Muscle layer of colon (tissue), 2 donors: Measurements from ENCODE around the gene OPCML.

Source experiments
- H3K27ac ChIP-seq: one replicate; pipeline ENCODE4 v1.7.0; 2013; ENCODE audit warnings: low read depth, mild to moderate bottlenecking, low read length, moderate library complexity
- H3K27me3 ChIP-seq, 2 donors: one replicate each; pipeline ENCODE4 v1.7.0; 2013; ENCODE audit warnings: low read length in 2 of 2, mild to moderate bottlenecking in 2 of 2; ENCODE audit not compliant: insufficient read depth in 2 of 2, control insufficient read depth in 1 of 2
- H3K36me3 ChIP-seq: one replicate; pipeline ENCODE4 v1.7.0; 2013; ENCODE audit warnings: mild to moderate bottlenecking, low read length; ENCODE audit not compliant: insufficient read depth
- H3K4me1 ChIP-seq: one replicate; pipeline ENCODE4 v1.7.0; 2013; ENCODE audit warnings: mild to moderate bottlenecking, low read length; ENCODE audit not compliant: insufficient read depth
- H3K4me3 ChIP-seq, 2 donors: one replicate each; pipeline ENCODE4 v1.7.0; 2013; ENCODE audit warnings: low read length in 2 of 2, low read depth in 1 of 2, mild to moderate bottlenecking in 1 of 2, moderate library complexity in 1 of 2
- H3K9ac ChIP-seq: one replicate; pipeline ENCODE4 v1.7.0; 2013; ENCODE audit warnings: low read length
- H3K9me3 ChIP-seq: one replicate; pipeline ENCODE4 v1.7.0; 2013; ENCODE audit warnings: mild to moderate bottlenecking, low read length
- donor health status: abdominal sarcoma.
- donor health status: Adenocarcinoma of cecum.

Gene OPCML

DNA sequence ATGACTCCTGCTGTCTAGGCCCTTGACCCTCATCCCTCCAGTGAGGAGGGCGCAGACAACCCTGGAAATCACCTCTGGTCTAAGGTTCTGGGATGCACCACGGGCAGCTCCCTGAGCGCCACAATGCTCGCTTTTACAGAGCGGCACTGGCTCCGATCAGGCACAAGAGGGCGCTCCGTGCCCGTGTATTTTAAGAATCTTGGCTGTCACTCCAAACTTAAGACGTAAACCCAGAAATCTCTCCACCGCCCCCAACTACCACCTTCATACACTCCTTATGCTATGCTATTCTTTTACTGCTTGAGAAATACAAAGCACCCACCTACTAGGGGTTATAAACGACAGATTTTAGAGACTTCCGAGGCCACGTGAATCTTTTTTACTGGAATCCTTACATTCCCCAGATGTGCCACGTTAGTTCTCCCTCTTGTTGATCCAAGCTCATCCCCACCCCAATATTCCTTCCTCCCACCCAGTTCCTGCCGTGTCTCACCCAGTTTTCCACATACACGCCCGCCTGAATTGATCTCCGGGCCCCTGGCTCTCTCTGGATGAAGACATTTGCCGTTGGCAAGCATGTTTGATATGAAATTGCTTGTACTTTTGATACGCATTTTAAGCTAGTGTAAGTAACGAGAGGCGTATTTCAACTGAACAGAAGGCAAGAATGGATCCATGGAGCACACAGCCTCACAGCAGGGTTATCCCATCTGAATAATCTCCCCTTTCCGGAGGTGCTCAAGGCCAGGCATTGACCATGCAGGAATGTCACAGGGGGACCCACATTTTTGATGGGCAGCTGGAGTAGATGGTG, 453.5 kb downstream of the OPCML start:
- Histone ChIP-seq H3K27me3 (peaks cover 8 to 9% of the 10 kb centered on the region in 2 donors), H3K9me3 (no peaks in the 10 kb centered on the region), H3K9ac (no peak overlapping the region), H3K27ac (no peak overlapping the region), H3K4me1 (peaks cover 4% of the 10 kb centered on the region), H3K4me3 (no peak overlapping the region), H3K36me3 (no peaks in the 10 kb centered on the region)

DNA sequence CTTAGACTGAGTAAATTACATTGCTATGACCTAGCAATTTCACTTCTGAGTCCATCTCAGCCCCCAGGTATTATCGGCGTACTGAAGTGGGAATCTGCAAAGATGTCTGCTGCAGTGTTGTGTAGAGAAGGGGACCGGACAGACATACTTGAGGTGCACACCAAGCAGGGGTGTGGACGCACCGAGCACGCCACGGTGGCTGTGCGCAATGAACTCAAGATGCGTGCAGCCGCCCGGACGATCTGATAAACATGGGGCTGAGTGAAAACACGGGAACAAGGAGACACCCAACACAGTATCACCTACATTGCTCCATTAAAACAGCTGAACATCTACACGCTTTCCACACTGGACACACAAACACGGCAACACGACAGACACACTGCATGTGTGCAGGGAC, 454.3 kb downstream of the OPCML start:
- peaks cover 5 to 8% of the 10 kb centered on the region in 2 donors for H3K27me3 ChIP-seq
- no peaks in the 10 kb centered on the region for H3K4me1 ChIP-seq
- no peak overlapping the region for H3K27ac ChIP-seq
- no peak overlapping the region for H3K9ac ChIP-seq
- H3K4me3 ChIP-seq = no peak overlapping the region
- H3K9me3 ChIP-seq = no peaks in the 10 kb centered on the region
- H3K36me3 ChIP-seq = no peaks in the 10 kb centered on the region

DNA sequence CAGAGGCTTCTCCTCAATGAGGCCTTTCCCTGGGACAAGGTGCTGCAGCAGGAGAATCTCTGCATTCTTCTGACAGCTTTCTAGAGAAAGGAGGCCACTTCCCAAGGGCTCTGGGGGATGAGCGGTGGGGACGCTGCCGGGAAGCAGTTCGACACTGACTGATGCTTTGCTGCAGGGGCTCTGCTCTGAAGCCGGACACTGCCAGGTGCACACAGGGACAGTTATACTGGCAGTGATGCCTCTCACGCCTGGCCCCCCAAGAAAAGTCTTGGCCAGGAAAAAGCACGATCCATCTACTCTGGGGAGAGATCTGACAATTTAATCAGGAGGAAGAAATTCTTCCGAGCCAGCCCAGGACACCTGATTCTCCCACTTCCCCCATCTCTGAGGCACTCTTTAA, 456.9 kb downstream of the OPCML start:
- Histone ChIP-seq H3K9me3 (no peaks in the 10 kb centered on the region), H3K27ac (no peak overlapping the region), H3K9ac (no peak overlapping the region), H3K27me3 (peaks cover 7 to 8% of the 10 kb centered on the region in 2 donors), H3K4me3 (no peak overlapping the region), H3K4me1 (no peaks in the 10 kb centered on the region), H3K36me3 (no peaks in the 10 kb centered on the region)

DNA sequence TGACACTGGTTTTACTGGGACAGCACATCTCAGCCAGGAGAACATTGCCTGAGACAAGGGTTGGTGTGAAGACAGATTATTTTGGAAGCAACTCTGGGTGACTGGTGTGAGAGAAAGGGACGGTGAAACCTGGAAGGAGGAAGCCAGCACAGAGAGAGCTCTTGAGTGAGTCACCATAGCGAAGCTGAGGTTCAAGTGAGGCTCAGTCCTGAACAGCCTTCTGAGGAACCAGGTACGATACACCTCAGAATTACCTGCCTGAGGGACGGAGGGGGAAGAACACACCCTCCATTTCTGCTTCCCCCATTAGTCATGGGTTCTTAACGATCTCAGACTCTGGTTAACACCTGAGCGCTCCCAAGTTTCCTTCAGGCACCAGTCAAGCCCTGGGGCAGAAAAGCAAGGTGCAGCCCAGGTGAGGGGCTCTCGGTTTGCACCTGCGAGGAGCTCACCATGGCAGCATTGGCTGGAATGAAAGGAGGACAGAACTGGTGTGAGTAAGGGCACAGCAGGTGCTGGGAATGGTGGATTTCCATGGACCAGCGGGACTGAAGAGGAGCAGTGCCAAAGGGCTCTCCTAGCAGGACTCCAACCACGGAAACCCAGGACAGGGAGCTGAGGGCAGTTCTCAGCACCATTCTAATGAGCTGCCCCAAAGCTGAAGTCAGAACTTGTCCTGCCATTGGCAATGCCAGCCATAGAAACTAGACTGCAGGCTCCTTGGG, 459.3 kb downstream of the OPCML start:
- no peaks in the 10 kb centered on the region for H3K36me3 ChIP-seq
- H3K27me3 ChIP-seq = peaks cover 0 to 7% of the 10 kb centered on the region in 2 donors
- no peak overlapping the region for H3K4me3 ChIP-seq
- H3K4me1 ChIP-seq = no peaks in the 10 kb centered on the region
- H3K27ac ChIP-seq = no peak overlapping the region
- no peaks in the 10 kb centered on the region for H3K9me3 ChIP-seq
- H3K9ac ChIP-seq = no peak overlapping the region

DNA sequence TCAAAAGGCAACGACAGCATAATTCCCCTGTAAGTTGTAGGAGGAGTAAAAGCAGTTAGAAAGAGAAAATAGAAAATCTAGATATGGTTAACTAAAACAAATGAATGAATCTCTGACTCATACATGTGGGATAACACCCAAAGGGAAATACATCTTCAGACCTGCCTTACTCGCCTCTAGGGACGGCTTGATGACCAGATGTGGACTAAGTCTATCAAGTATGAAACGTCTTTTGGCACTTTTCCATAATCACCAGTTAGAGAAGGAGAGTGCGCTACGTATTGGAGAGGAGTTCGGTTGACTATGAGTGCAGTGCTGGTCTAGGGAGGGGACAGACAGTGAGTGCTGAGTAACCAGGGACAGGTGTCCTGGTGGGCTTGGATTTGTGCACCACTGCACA, 459.9 kb downstream of the OPCML start:
- Histone ChIP-seq H3K4me1 (no peaks in the 10 kb centered on the region), H3K9me3 (no peaks in the 10 kb centered on the region), H3K36me3 (no peaks in the 10 kb centered on the region), H3K27ac (no peak overlapping the region), H3K9ac (no peak overlapping the region), H3K27me3 (peaks cover 0 to 7% of the 10 kb centered on the region in 2 donors), H3K4me3 (no peak overlapping the region)

DNA sequence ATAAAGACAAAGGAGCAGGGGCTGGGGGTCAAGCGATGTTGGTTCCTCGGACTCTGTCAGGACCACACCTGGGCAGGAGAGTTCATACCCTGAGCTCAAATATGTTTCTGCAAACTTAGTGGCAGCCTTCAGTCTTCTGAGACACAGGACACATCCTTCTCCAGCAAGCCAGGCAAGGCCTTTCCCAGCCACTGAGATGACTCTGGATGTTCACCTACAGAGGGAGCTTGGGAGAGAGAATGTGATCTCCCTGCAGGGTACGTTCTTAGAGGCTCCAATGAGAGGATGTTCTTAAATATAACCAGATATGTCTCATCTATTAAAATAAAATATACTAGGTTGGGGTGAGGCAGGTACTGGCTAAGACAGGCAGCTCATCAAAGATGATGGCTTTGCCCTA, 461.5 kb downstream of the OPCML start:
- Histone ChIP-seq H3K36me3 (no peaks in the 10 kb centered on the region), H3K4me3 (no peak overlapping the region), H3K4me1 (no peaks in the 10 kb centered on the region), H3K9me3 (no peaks in the 10 kb centered on the region), H3K9ac (no peak overlapping the region), H3K27ac (no peak overlapping the region), H3K27me3 (peaks cover 0 to 7% of the 10 kb centered on the region in 2 donors)

DNA sequence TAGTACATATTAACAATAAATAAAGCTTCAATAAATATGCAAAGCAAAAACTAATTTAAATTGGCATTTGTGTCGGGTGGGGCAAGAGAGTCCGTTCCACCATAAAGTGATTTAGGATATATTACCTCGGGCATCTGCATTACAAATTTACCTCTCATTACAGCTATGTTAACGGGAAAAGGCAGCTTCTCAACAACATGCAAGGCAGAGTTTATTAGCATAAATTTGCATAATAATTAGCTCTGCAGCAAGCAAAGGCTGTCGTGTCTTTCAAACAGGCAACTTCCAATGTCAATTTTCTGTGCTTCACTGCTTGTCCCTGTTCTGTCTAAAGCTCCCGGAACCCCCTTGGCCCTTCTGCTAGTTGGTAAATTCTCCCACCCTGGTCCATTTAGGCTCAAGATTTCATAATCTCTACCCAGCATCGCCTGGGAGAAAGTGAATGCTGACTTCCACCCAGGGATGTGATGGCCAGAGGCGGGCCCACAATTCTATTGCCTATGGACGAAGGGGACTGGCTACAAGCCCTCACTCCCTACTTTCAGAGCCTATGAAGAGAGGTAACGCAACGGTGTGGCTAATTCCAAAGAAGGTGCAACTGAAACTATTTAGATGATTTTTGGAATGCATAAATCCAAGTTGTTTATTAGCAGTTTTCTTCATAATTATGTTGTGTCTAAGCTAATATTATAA, 462.1 kb downstream of the OPCML start:
- Histone ChIP-seq H3K4me1 (no peaks in the 10 kb centered on the region), H3K9ac (no peak overlapping the region), H3K27me3 (peaks cover 0 to 7% of the 10 kb centered on the region in 2 donors), H3K9me3 (no peaks in the 10 kb centered on the region), H3K27ac (no peak overlapping the region), H3K36me3 (no peaks in the 10 kb centered on the region), H3K4me3 (no peak overlapping the region)

DNA sequence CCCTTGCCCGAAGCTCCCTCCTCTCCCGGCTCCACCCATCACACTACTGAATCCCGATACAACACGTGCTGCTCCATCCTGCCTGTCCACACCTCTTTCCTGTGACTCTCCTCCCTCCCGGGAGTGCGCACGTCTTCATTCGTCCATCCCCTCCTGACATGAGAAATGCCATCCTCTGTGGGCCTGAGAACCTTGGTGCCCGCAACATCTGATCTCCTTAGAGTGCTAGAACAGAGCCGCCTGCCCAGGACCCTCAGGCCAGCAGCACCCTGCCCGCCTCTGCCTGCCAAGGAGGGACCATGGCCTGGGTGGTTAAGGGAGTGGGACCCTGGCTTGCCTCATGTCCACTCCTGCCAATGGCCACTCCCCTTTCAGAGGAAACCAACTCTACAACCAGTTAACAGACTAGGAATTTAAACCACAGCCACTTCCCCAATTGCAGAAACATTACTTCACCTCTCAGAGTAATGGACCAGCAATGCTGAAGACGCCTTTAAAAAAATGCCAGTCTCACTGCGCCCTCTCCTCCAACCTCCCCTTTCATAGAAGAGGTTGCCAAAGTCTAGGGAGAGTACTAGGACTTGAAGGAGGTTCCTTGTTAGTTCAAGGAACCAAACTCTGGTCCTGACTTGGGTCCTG, 466.3 kb downstream of the OPCML start:
- Histone ChIP-seq H3K4me1 (no peaks in the 10 kb centered on the region), H3K9ac (no peak overlapping the region), H3K36me3 (no peaks in the 10 kb centered on the region), H3K9me3 (no peaks in the 10 kb centered on the region), H3K27ac (no peak overlapping the region), H3K27me3 (no peaks in the 10 kb centered on the region), H3K4me3 (no peak overlapping the region)

DNA sequence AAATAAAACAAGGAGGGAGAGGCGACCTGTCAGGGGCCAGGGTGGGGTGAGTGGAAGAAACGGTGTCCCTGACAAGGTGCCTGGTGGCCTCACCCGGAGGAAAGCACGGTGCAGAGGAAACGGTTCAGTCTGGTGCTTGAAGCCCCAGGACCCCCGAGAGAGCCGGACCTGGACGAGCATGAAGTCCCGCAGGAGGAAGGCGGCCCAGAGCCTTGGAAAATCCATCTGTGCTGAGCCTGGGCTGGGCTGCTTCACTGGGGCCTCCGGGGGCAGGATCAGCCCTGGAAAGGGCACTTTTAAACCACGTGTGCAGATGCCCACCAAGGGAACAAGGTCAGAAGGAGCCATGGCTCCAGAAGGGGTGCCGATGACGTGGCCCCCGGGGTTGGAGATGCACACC, 467.3 kb downstream of the OPCML start:
- Histone ChIP-seq H3K27me3 (no peaks in the 10 kb centered on the region), H3K9me3 (no peaks in the 10 kb centered on the region), H3K4me1 (no peaks in the 10 kb centered on the region), H3K36me3 (no peaks in the 10 kb centered on the region), H3K4me3 (peak overlapping the region; percentile 54 to 79), H3K27ac (no peak overlapping the region), H3K9ac (no peak overlapping the region)

DNA sequence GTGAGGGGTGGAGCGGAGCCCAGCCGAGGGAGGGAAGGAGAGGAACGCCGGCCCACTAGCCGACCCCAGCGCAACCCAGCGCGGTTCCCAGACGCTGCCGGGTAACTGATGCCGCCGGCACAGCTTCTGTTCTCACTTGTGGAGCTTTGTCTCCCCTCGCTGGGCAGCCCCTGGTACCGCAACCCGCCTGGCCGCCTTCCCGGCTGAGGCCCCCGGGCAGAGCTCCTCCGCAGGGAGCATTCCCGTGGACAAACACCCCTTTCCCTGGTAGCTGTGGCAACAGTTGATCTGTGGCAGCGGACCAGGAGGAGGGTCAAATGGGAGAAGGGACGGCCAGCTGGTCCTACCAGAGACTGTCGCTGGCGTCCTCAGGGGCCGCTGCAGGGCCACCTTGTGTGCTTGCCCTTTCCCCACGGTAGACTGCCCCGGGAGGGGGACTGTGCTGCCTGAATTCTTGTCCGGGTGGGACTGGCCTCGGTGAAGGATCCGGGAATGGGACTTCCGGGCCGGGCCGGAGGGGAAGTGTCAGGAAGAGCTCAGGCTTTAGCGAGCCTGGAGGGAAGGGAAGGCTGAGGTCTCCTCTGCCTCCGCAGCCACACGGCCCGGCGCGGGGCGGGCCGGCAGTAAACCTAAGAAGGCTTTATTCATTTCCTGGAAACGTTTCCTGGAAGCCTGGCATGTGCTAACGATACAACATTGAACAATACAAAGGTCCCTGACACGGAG, 468.0 kb downstream of the OPCML start:
- H3K27me3 ChIP-seq = no peaks in the 10 kb centered on the region
- peak overlapping the region; percentile 57 for H3K27ac ChIP-seq
- H3K36me3 ChIP-seq = no peaks in the 10 kb centered on the region
- H3K9ac ChIP-seq = no peak overlapping the region
- no peaks in the 10 kb centered on the region for H3K4me1 ChIP-seq
- H3K4me3 ChIP-seq = peak overlapping the region; percentile 54 to 79
- no peaks in the 10 kb centered on the region for H3K9me3 ChIP-seq
